GM12892 (cell line): Measurements from ENCODE around the gene PTPRN2.

Experiments used
- POLR2A ChIP-seq: IDR thresholded peaks from 2 replicates; pipeline ENCODE4 v1.6.1; 2011; ENCODE audit warnings: low read depth, low read length, control low read depth
- POLR2AphosphoS5 ChIP-seq: IDR thresholded peaks from 2 replicates; pipeline ENCODE4 v1.6.1; 2011; ENCODE audit warnings: low read depth, low read length, control low read depth
- TAF1 ChIP-seq: IDR thresholded peaks from 2 replicates; pipeline ENCODE4 v1.6.1; 2011; ENCODE audit warnings: low read depth, mild to moderate bottlenecking, control low read depth, low read length, borderline replicate concordance

GRCh38 chr7:157905651-157906461, 681.8 kb downstream of the PTPRN2 start:
- TF ChIP-seq POLR2AphosphoS5 (no peak), POLR2A (no peak), TAF1 (no peak)
